ENCODE data around the gene IRX6. TPM values are rescaled to one million over a fixed set of nuclear protein-coding genes. Genes with fewer than 3 reads are reported as not detected.

The IRX6 gene
- total RNA-seq, 2 donors from 2014 or later, result 0.34 to 0.44 TPM

- DNase-seq, result no peak
- no peak for ATAC-seq
- intact Hi-C loops (cut with DNase I), result no loop called here
Observed at GRCh38 chr16:55302635-55303034, 21.4 kb upstream of the IRX6 start.

- intact Hi-C loops (cut with DNase I), result no loop called here
- no peak for ATAC-seq
- no peak for DNase-seq
Observed at GRCh38 chr16:55308973-55309372, 15.0 kb upstream of the IRX6 start.

GRCh38 chr16:55322327-55322726, 1.7 kb upstream of the IRX6 start:
- no peak for DNase-seq
- intact Hi-C loops (cut with DNase I), result no loop called here
- ATAC-seq, result no peak

- DNase-seq (no peak), ATAC-seq (peak in 1 of 2 donors; percentile 21)
- intact Hi-C loops (cut with DNase I), result no loop called here
Observed at GRCh38 chr16:55324285-55325079, 479 bp downstream of the IRX6 start.

- no peak for DNase-seq
- intact Hi-C loops (cut with DNase I), result no loop called here
- ATAC-seq, result no peak
Observed at GRCh38 chr16:55325080-55325447, 1.1 kb downstream of the IRX6 start.

GRCh38 chr16:55325458-55326109, 1.6 kb downstream of the IRX6 start:
- DNase-seq, result no peak
- intact Hi-C loops (cut with DNase I), result no loop called here
- ATAC-seq, result no peak

GRCh38 chr16:55326261-55327092, 2.5 kb downstream of the IRX6 start:
- no peak for DNase-seq
- intact Hi-C loops (cut with DNase I), result no loop called here
- no peak for ATAC-seq

- DNase-seq, result no peak
- ATAC-seq, result no peak
- intact Hi-C loops (cut with DNase I), result no loop called here
Observed at GRCh38 chr16:55328611-55329569, 4.9 kb downstream of the IRX6 start.

GRCh38 chr16:55329791-55330428, 5.9 kb downstream of the IRX6 start:
- DNase-seq, result no peak
- peak in 1 of 2 donors; percentile 25 for ATAC-seq
- intact Hi-C loops (cut with DNase I), result no loop called here

GRCh38 chr16:55330781-55331647, 7.0 kb downstream of the IRX6 start:
- no peak for DNase-seq
- ATAC-seq, result no peak
- intact Hi-C loops (cut with DNase I), result no loop called here

- ATAC-seq (no peak), DNase-seq (no peak)
- intact Hi-C loops (cut with DNase I), result no loop called here
Observed at GRCh38 chr16:55331648-55332185, 7.7 kb downstream of the IRX6 start.

- ATAC-seq (no peak), DNase-seq (no peak)
- intact Hi-C loops (cut with DNase I), result no loop called here
Observed at GRCh38 chr16:55333684-55334083, 9.7 kb downstream of the IRX6 start.

GRCh38 chr16:55338646-55339045, 14.6 kb downstream of the IRX6 start:
- no peak for DNase-seq
- intact Hi-C loops (cut with DNase I), result no loop called here
- ATAC-seq, result no peak

- intact Hi-C loops (cut with DNase I), result no loop called here
- ATAC-seq (no peak), DNase-seq (no peak)
Observed at GRCh38 chr16:55340445-55340844, 16.4 kb downstream of the IRX6 start.

- intact Hi-C loops (cut with DNase I), result no loop called here
- ATAC-seq (no peak), DNase-seq (no peak)
Observed at GRCh38 chr16:55341681-55342080, 17.7 kb downstream of the IRX6 start.

- ATAC-seq (no peak), DNase-seq (no peak)
- intact Hi-C loops (cut with DNase I), result no loop called here
Observed at GRCh38 chr16:55346475-55346874, 22.5 kb downstream of the IRX6 start.

GRCh38 chr16:55349867-55350266, 25.9 kb downstream of the IRX6 start:
- ATAC-seq (no peak), DNase-seq (no peak)
- intact Hi-C loops (cut with DNase I), result no loop called here
